ELR (cell line): ENCODE results near the gene OIT3.
"Not testable (repeated sequence)": the region's sequence is repeated elsewhere in the genome, so short reads cannot be mapped to it uniquely, and the experiment has no call there.

Source experiments
- DNase-seq: peaks from one replicate; pipeline ENCODE4 v3.0.0-alpha.2; 2015; ENCODE audit warnings: low read depth

The OIT3 gene

GRCh38 chr10:72903941-72904446 is 10.5 kb downstream of the OIT3 start:
- not testable (repeated sequence) for DNase-seq

- DNase-seq = no peak
Observed at GRCh38 chr10:72904806-72905205, 11.3 kb downstream of the OIT3 start.

GRCh38 chr10:72906446-72906845 is 12.9 kb downstream of the OIT3 start:
- DNase-seq = no peak

GRCh38 chr10:72910705-72911104 is 17.2 kb downstream of the OIT3 start:
- DNase-seq = no peak

GRCh38 chr10:72911758-72912157 is 18.2 kb downstream of the OIT3 start:
- DNase-seq = no peak

- no peak for DNase-seq
Observed at GRCh38 chr10:72912736-72913135, 19.2 kb downstream of the OIT3 start.

- DNase-seq = no peak
Observed at GRCh38 chr10:72913287-72913686, 19.7 kb downstream of the OIT3 start.

- not testable (repeated sequence) for DNase-seq
Observed at GRCh38 chr10:72917201-72917600, 23.7 kb downstream of the OIT3 start.

- DNase-seq = not testable (repeated sequence)
Observed at GRCh38 chr10:72917803-72918332, 24.3 kb downstream of the OIT3 start.

GRCh38 chr10:72918352-72918751 is 24.8 kb downstream of the OIT3 start:
- DNase-seq = no peak

GRCh38 chr10:72921147-72921683 is 27.7 kb downstream of the OIT3 start:
- DNase-seq = not testable (repeated sequence)

- DNase-seq = no peak
Observed at GRCh38 chr10:72924351-72924750, 30.8 kb downstream of the OIT3 start.

GRCh38 chr10:72925951-72926465 is 32.5 kb downstream of the OIT3 start:
- no peak for DNase-seq

- DNase-seq = no peak
Observed at GRCh38 chr10:72927485-72927884, 33.9 kb downstream of the OIT3 start.

- no peak for DNase-seq
Observed at GRCh38 chr10:72928798-72929197, 35.3 kb downstream of the OIT3 start.

- no peak for DNase-seq
Observed at GRCh38 chr10:72930276-72930675, 36.7 kb downstream of the OIT3 start.

GRCh38 chr10:72932259-72933015 is 38.9 kb downstream of the OIT3 start:
- DNase-seq = no peak

- peak; percentile 40 for DNase-seq
Observed at GRCh38 chr10:72935361-72935760, 41.8 kb downstream of the OIT3 start.

GRCh38 chr10:72943498-72944234 is 50.1 kb downstream of the OIT3 start:
- DNase-seq = no peak

GRCh38 chr10:72946963-72947362 is 53.4 kb downstream of the OIT3 start:
- no peak for DNase-seq

- DNase-seq = no peak
Observed at GRCh38 chr10:72948762-72949161, 55.2 kb downstream of the OIT3 start.

GRCh38 chr10:72951760-72952159 is 58.2 kb downstream of the OIT3 start:
- no peak for DNase-seq
